ENCODE measurements around the gene ST6GALNAC1.
A peak's percentile ranks its signal among the peaks of the same experiment; 100 is the strongest.

ST6GALNAC1 gene

DNA sequence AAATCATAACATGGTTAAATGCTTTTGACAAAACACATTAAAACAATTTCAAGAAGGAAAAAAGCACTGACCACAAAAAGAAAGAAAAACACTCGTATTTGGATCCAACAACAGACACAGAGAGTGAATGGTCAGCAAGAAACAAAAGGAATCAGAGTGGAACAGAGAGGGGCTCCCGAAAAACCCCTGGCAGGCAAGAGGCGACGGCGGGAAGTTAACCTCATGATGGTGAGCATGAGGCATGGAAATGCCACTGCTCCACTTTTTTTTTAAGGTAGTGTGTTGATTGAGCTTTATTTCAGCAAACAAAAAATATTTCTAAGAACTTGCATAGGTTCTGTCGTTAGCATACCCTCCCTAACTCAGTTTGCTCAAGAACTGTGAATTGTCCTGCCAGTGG is 32.1 kb upstream of the ST6GALNAC1 start:
- no peak for FAIRE-seq

DNA sequence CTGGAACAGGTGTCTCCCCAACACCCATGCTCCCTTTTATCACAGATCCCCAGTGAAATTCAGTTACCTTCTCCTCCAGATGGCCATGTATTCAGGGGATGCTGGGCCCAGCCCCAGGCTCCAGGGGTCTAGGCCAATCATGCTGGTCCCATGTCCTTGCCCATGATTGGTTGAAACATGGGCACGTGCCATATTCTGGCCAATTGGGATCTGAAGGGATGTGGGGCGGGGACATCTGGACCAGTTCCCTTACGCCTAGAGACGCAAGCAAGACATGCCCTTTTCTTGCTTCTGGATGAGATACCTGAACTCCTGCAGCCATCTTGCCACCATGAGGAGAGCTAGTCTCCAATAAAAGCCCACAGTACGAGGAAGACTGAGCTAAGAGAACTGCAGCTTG is 31.0 kb upstream of the ST6GALNAC1 start:
- FAIRE-seq = no peak

DNA sequence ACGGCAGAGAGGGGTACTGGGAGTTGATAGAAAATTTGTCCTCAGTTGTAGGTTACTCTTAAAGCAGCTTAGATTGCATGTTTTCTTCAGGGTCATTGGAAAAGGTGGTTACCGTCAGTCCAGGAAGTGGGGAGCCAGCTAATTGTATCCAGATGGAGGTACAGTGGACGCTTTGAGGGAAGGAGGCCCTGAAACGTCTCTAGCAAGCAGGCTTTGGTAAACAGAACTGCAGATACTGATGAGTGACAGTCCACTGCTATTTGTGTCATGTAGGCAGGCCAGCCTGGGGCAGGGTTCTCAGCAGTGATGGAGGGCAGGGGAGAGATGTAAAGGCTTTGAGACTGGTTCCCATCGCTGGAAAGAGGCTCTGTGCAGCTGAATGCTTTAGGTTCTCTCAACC is 30.2 kb upstream of the ST6GALNAC1 start:
- FAIRE-seq = no peak

DNA sequence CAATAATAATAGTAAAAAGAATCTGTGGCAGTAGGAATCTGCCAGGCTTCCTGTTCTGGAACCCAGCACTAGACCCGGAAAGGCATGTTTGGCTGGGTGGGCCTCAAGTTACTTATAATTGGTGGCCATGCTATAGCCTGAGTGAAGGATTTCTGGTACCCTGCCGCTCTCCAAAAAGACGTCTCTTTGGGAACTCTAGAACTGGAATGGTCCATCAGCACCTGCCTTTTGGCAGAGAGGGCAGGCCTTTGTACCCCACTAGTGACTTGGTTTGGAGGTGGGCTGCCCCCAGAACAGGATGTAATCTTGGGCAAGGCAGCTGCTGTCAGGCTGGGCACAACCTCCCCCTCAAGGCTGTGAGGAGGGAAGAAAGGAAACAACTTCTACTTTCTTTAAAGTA is 29.3 kb upstream of the ST6GALNAC1 start:
- FAIRE-seq = no peak

DNA sequence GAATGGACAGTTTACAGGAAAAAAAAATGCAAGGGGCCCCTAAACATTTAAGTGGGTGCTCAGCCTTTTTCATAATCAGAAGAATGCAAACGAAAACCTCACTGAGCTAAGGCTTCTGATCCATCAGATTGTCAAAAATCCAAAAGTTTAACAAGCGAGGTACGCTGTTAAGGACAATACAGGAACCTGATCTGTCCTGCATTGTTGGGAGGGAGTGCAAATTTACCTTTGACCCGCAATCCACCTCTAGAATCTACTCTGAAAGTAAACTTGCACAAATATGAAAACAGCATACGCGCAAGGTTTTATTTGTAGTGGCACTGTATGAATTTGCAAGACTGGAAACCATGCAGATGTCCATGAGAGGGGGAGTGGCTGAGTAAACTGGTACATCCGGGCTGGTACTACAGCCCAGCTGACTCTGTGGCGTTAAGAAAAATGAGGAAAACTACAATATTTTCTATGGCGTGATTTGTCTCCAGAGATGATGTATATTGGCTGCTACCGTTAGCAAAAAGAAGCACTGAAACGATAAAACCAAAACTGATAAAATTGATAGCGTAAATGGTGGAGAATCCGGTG is 28.8 kb upstream of the ST6GALNAC1 start:
- FAIRE-seq = no peak

DNA sequence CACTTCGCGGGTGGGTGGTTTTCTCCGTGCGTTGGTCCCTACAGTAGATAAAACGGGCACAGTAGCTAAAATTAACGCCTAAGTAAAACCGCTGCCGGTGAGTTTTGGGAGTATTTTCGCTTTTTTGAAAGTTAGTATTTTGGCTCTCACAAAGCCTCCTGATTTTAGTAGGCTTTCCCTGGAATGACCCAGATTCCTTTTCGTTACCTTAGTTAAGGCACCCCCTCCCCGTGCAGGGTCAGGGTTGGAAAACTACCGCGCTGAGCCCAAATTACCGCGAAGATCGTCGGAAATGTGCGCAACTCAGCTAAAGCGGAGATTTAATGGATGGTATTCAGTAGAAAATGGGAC is 28.3 kb upstream of the ST6GALNAC1 start:
- FAIRE-seq = no peak

DNA sequence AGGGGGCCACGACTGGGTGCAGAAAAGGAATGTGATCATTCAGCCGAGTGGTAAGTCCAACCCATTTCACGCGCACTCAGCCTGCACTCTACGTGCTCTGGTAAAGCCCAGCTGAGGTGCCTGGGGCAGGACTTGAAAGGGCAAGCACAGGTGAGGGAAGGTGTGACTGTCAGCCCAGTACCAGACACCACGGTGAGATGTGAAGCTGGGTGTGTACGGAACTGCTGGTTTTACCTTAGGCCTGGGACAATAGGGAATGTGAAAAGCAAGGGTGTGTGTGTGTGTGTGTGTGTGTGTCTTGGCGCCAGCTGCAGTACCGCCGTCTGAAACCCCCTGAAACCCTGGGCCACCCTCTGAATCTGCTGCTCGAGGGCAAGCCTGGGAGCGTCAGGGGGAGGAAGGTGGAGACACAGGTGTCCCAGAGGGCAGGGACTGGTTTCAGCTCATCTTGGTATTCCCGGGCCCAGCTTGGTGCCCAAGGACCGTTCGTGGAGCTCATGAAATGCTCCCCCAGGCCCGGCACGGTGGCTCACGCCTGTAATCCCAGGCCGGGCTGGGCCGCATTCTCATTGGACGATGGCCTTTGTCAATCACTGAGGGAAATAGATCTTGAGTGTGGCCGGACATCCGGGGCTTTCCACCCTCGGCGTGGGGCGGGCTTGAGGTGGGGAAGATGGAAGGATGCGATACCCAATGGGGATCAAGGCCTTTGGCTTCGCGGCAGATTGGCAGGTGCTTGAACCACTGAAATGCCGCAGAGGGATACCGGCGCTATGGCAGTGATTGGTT is 27.8 kb upstream of the ST6GALNAC1 start:
- peak; percentile 92 for FAIRE-seq

DNA sequence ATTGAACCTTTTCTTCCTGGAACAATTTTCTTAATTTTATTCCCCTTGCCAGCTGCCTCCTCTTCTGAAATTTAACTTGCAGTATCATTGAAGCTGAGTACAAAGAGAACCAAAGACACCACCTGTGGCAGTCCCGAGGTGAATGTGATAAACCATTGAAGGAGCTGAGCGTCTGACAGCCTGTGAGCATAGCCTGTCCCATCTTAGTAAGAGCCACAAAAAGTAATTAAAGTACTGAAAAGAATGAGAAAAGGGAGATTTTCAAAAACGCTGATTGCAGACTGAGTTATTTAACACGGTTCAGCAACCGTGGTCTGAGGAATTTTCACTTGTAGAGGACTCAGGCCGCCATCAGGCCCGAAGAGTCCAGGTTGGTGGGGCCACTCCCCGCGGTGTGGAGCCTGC is 27.2 kb upstream of the ST6GALNAC1 start:
- FAIRE-seq = no peak

DNA sequence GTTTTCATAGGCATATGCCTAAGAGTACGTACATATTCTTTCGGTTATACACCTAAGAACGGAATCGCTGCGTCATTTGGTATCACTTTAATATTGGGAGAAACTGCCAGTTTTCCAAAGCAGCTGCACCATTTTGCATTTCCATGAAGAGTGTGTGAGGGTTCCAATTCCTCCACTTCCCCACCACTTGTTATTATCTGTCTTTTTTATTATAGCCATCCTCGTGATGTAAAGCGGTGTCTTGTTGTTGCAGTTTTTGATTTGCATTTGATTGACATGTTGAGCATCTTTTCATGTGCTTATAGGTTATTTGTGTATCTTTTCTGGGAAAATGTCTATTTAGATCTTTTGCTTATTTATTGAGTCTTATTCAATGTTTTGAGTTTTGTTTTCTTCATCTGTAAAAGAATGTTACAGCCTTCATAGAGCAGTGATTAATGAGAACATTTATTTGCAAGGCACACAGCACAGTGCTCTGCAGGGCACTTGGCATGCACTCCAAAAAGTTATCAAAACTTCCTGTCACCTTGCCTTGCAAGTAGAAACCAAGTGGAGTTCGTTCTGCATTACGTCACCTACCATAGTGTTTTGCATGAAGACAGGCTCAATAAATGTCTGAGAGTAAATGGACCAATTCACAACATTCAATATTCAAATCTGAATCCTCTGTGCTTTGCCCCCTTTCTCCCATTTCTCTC is 26.6 kb upstream of the ST6GALNAC1 start:
- no peak for FAIRE-seq

DNA sequence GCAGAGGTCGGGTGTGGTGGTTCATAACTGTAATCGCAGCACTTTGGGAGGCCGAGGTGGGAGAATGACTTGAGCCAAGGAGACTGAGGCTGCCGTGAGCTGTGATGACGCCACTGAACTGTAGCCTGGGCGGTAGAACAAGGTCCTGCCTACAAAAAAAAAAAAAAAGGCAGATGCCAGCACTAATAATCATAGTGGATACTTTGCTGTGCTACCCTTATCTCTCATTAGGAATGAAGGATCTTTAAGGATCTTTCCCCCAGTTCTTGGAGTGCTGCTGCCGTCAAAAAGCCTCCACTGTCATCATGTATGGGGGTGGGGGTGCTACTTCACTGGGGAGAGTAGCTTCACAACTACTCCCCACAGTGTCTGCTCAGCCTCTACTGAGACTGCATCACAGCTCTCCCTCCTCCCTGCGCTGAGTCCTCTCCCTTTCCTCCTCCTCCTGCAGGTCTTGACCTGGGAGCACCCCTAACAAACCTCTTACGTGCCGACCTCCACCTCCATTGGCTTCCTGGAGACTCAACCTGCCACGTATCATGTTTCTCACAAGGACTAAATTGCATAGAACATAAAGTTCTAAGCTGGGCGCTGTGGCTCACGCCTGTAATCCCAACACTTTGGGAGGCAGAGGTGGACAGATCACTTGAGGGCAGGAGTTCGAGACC is 24.4 kb upstream of the ST6GALNAC1 start:
- FAIRE-seq = no peak

DNA sequence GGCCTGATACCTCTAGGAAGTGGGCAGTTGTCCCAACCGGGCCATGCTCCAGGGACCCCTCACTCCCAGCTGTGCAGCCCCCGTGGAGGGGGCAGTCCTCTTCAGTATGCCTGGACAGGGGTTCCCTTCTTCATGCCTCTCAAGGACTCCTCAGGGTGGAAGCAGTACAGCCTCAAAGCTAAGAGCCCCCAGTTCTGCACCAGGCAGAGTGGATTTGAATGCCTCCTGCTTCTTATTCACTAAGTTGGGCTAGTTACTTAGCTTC is 23.9 kb upstream of the ST6GALNAC1 start:
- no peak for FAIRE-seq

DNA sequence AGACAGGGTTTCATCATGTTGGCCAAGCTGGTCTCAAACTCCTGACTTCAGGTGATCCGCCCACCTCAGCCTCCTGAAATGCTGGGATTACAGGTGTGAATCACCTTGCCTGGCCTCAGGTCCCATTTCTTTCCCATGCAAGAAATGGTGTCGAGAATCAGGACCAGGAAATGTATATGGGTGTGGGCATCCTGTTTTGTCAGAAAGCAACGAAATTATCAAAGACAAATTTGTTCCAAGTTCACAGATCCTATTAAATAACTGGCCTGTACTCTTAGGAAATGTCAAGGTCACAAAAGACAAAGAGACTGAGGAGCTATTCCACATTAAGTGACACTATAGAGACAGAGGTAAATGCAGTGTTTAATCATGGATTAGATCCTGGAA is 17.1 kb upstream of the ST6GALNAC1 start:
- FAIRE-seq = no peak

DNA sequence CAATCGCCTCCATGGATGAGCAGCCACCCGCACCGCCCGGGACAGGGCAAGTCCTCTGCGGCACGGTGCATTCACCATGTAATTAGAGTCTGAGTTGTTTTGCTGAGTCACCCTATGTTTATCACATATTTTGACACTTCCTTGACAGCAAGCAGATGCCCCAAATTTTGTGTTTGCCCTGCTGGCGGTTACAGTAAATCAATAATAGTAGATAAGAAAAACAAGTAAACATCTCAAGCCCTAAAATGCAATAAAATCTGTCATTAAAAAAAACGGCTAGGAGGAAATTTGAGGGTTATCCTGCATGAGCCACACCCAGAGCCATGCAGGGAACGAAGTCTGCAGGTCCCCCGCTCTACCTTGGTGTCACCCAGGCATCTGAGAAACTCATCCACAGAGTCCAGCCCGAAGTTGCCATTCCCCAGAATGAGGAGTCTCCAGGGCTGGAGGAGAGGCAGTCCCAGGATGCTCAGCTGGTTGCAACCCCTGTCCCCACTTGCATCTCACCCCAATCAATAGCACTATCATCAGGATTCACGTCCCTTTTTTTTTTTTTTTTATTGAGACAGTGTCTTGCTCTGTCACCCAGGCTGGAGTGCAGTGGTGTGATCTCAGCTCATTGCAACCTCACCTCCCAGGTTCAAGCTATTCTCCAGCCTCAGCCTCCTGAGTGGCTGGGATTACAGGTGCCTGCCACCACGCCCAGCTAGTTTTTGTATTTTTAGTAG is 16.5 kb upstream of the ST6GALNAC1 start:
- FAIRE-seq = no peak

DNA sequence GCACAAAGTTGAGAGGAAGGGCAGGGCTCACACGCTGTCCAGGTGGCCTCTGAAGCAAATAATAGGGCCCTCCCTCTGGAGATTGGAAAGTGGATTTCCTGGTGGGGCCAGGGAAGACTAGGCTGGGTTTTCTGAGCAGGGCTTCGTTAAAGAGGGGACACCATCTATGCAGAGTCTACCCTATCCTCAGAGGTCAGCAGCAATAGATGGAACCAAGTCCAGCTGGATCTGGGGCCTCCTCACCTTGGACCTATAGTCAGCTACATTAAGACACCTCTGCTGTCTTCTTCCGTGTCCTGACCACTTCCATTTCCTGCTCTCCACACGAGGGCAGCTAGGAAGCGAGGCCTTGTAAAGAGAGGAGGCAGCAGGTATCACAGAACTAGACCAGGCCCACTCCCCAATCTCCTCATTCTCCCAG is 14.7 kb upstream of the ST6GALNAC1 start:
- FAIRE-seq = no peak

DNA sequence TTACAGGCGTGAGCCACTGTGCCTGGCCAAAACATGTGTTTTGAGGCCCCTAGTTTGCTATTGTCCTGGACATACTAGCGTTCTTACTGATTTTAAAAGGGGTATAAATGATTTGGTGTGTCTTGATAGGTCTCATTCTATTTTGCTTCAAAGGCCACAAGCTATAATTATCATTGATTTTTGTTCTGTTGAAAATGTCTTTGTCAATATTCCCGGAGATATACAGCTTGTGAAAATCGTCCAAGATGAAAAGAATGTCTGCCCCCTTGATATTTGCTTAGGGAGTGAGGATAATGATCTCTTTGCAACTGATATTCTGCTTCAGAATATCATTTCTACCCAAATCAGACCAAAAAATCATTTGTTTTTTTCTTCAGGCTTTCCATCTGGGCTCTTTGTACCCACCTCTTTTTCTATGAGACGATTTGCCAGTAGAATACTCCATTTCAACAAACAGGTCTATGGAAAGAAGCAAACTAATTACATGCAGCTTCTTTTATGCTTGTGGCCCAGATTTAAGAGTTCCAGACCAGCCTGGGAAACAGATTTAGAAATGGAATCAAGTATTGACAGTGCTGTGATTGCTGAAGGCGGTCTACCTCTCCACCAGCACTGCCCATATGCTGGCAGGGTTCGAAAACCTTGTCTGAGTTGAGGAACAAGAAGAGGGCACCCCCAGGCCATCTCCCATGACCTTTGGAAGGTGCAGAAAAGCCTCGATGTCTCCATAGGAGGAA is 14.1 kb upstream of the ST6GALNAC1 start:
- no peak for FAIRE-seq

DNA sequence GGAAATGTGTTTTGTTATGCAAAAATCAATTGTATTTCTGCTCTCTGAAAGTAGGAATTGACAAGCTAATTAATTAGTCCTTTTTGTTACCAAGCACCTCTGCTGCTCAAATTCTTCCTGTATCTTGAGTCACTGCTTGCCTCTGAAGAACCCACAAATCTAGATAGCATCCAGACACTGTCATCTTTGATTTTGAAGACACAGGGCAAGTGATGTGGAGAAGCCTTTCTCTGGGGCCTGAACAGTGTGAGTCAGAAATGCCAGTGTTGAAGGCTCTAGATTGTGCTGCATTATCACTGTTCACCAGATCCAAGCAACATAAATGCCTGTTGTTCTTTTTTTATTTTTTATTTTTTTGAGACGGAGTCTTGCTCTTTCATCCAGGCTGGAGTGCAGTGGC is 10.9 kb upstream of the ST6GALNAC1 start:
- FAIRE-seq = no peak

DNA sequence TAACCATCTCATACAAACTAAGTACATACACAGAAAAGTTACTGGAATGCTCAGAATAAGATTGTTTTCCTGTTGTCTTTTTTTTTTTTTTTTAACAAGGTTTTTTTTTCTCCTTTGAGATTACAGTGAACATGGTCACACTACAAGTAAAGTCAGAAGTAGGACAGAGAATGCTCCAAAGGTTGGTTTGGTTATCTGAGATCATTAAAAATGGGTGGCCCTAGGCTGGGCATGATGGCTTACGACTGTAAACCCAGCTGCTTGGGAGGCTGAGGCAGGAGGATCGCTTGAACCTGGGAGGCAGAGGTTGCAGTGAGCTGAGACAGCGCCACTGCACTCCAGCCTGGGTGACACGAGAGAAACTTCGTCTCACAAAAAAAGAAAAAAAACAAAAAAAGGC is 6.9 kb upstream of the ST6GALNAC1 start:
- no peak for FAIRE-seq

DNA sequence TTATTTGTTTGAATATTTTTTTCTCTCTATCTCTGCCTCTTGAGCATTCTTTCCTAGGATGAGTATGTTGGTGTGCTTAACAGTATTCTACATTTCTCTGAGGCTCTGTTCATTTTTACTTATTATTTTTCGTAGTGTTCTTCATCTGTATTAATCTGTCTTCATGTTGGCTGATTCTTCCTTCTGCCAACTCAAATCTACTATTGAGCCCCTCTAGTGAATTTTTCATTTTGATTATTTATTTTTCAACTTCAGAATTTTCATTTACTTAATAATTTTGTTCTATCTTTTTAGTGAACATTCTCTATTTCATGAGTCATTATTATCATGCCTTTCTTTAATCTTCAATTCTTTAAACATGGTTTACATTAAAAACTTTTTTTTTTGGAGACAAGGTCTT is 3.2 kb upstream of the ST6GALNAC1 start:
- FAIRE-seq = no peak

DNA sequence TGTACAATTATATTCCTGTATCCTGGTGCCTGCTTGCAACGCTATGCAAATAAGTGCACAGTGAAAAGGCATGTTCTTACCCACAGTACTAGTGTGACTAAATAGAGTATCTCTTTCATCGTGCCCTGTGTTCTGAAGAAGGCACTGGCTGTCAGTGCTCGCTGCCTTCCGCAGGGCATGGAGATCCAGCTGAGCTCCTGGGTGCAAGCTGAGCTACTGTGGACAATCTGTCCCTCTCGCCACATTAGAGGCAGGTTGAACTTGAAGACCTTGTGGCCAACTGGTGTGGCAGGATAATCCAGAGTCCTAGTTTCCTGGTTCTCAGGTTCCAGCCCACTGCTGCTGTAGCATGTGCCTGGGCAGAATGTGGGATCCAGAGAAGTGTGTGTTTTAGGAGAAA is 1.9 kb upstream of the ST6GALNAC1 start:
- FAIRE-seq = no peak

DNA sequence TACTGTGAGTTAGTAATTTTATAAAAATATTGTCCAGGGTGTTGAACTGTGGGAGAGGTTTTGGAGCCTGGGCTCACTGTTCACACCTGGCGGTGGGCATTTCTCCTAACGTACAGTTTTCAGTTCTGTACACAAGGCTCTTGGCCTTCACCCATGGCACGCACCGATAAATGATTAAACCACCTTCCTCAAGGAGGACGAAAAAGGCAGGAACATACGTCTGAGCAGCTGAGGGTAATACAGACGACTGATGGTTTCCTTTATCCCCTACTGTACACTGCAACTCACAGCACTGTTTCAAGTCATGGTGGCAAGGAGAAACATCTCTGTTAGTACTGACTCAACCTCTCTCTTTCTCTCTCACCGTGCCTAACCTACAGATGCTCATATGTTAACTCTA is 1.4 kb upstream of the ST6GALNAC1 start:
- no peak for FAIRE-seq

DNA sequence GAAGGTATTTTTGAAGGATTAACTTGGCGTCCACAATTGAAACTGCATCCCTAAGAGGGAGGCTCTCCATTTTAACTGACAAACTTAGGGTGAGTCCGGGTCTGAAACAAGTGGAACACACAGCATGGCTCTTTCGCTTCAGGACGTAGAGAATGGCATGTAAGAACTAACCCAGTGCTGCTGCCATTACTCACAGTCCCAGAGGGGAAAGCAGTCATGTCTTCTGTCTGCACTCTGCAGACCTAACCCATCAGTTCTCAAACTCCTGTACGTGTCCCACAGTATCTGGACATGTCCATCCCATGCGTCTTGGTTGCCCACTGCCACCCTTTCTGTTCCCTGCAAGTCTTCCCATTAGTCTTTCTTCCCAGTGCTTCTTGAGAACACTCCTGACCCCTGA is 563 bp downstream of the ST6GALNAC1 start:
- no peak for FAIRE-seq

DNA sequence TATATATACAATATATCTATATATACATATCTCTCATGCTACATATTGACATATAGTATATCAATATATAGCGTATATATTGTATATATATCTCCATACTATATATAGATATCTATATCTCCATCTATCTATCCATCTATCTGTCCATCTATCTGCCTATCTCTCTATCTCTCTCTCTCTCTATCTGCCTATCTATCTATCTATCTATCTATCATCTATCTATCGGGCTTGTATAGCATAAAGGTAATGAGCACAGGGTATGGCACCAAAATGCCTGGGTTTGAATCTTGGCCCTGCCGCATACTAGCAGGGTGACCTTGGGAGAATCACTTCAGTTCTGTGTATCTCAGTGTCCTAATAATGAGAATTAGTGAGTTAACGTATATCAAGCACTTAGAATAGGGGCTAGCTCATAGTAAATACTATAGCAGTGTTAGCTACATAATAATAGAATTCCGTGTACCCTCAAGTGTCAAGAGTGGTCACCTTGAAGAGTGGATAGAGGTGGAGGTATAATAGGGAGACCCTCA is 1.5 kb downstream of the ST6GALNAC1 start:
- no peak for FAIRE-seq

Measured in TTC549 (cell line).